ENCODE results near the gene CCDC85B.

DNA sequence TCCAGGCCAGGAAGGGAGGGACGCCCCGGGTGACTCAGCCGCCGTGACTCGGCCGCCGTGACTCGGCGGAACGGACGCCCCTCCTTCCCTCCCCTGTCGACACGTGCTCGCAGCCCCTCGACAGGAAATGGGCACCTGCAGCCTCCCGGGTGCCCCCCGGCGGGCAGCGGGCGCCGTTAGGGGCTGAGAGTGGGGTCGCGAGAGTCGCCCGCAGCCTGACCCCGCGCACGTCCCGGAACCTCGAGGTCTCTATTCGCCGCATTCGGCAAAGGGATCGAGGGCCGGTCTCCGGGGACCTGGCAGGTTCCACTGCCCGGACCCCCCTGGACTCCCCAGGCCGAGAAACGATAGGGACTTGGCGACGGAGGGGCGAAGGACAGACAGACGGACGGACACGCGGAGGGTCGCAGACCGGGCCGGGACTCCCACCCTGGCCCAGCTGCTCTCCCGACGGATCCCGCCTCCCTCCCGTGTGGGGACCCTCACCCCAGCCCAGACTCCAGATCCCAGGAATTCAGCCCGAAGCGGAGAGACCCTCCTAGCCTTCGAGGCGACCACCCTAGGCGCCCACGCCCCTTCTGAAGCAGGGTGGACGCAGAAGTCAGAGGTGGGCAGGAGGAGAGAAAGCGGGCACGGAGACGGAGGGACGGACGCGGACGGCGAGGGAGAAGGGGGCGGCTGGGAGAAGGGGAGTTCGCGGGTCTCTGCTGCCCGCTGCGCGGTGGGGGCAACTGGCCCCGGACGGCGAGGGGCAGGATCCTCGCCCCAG is 9.1 kb downstream of the CCDC85B start:
- TF ChIP-seq, protein P1, sequence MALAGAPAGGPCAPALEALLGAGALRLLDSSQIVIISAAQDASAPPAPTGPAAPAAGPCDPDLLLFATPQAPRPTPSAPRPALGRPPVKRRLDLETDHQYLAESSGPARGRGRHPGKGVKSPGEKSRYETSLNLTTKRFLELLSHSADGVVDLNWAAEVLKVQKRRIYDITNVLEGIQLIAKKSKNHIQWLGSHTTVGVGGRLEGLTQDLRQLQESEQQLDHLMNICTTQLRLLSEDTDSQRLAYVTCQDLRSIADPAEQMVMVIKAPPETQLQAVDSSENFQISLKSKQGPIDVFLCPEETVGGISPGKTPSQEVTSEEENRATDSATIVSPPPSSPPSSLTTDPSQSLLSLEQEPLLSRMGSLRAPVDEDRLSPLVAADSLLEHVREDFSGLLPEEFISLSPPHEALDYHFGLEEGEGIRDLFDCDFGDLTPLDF (CRISPR knock-in tag; IDR thresholded peaks at IDR 0.05): no peak
- TF ChIP-seq ELF4 (CRISPR knock-in tag; IDR thresholded peaks at IDR 0.05; ENCODE audit: low read depth): no peak
